GM21447 (cell line): ENCODE results near the gene GRIN3B.

Experiments
- ATAC-seq: cut with Tn5 transposase; IDR thresholded peaks from one replicate; pipeline ENCODE4 v1.9.1; 2021; ENCODE audit not compliant: unreplicated experiment

The GRIN3B gene

DNA sequence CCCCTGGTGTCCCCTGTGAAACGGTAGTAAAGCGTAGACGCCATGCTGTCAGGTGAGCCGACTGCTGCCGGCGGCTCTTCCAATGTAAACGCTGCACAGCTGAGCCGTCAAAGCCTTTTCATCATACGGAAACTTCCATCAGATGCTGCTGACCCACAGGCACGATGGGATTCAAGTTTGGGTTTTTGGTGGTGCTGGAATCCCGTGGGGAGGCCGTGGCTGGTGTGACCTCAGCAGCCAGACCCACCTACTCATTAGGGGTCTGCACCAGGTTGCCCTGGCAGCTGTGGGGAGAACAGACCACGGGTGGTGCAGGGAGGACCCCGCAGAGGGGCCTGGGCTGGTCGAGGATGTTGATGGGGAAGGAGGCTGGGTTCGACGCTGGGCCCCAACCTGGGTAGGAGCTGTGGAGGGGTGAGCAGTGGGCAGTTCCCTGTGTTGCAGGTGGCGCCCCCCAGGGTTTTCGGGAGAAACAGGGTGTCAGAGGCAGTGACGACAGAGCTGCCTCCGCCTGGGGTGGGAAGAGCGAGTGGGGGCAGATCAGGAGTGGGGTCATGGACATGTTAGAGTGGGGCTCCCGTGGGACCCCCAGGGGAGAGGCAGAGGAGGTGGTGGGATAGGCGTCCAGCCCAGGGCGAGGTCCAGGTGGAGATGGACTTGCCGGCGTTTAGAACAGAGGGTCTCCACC, 6.6 kb downstream of the GRIN3B start:
- ATAC-seq = no peak

DNA sequence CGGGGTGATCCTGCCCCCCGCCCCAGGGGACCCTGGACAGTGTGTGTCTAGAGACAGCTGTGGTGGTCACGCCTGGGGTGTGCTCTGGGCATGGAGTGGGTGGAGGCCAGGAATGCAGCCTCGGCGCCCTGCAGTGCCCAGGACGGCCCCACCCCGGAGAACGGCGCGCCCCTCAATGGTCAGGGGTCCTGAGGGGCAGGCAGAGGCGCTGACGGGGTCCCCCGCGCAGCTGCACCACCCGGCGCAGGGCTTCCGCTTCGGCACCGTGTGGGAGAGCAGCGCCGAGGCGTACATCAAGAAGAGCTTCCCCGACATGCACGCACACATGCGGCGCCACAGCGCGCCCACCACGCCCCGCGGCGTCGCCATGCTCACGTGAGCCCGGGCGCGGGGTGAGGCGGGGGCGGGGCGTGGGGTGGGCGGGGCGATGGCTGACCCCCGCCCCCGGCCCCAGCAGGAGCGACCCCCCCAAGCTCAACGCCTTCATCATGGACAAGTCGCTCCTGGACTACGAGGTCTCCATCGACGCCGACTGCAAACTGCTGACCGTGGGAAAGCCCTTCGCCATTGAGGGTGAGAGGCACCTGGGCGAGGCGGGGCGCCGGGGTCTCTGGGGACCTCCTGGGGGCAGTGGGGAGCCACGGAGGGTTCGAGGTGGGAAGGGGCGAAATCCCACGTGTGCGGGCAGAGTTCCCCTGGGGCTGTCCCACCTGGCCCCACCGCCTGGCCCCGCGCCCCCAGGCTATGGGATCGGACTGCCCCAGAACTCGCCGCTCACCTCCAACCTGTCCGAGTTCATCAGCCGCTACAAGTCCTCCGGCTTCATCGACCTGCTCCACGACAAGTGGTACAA, 7.4 kb downstream of the GRIN3B start:
- ATAC-seq = no peak

DNA sequence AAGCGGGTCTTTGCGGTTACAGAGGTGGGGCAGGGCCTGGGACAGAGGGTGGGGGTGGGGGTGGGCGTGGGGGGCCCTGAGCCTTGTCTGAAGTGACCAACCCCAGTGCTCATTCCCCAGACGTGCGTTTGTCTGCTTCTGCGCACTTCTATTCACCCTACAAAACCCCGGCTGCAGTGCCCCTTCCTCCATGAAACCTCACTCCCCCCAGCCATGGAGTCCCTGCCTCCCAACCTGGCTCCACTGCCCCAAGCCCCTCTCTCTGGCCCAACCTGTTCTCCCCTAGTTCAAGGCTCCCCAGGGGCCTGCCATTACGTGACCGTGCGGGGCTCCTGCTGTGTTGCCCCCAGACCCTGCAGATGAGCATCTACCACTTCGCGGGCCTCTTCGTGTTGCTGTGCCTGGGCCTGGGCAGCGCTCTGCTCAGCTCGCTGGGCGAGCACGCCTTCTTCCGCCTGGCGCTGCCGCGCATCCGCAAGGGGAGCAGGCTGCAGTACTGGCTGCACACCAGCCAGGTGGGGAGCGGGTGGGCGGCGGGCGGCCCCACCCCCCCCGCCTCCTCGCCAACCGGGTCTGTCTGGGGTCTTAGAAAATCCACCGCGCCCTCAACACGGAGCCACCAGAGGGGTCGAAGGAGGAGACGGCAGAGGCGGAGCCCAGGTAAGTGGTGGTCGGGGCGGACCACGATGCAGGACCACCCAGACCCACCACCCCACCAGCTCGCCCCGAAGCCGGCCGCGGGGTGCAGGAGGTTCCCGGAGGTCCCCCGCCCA, 8.2 kb downstream of the GRIN3B start:
- ATAC-seq = no peak

DNA sequence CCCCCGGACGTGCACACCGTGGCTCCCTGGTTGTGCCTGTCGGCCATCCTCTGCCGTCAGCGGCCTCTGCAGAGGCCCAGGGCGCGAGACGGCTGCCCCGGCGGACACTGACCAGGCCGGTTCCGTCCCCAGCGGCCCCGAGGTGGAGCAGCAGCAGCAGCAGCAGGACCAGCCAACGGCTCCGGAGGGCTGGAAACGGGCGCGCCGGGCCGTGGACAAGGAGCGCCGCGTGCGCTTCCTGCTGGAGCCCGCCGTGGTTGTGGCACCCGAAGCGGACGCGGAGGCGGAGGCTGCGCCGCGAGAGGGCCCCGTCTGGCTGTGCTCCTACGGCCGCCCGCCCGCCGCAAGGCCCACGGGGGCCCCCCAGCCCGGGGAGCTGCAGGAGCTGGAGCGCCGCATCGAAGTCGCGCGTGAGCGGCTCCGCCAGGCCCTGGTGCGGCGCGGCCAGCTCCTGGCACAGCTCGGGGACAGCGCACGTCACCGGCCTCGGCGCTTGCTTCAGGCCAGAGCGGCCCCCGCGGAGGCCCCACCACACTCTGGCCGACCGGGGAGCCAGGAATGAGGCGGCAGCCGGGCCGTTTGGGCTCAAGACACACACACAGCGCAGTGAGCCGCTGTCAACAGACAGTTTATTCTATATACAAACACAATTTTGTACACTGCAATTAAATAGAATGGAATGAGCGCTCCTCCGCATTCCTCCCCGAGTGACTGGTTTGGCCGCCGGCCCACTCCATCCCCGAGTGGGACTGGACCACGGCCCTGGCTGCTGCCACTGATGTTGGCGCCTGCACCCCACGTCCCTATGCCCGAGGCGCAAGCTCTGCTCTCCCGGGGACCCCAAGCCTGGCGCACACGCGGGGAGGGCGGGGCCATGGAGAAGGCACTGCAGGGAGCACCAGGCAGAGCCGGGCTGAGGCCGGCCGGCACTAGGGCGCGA, 9.1 kb downstream of the GRIN3B start:
- no peak for ATAC-seq

DNA sequence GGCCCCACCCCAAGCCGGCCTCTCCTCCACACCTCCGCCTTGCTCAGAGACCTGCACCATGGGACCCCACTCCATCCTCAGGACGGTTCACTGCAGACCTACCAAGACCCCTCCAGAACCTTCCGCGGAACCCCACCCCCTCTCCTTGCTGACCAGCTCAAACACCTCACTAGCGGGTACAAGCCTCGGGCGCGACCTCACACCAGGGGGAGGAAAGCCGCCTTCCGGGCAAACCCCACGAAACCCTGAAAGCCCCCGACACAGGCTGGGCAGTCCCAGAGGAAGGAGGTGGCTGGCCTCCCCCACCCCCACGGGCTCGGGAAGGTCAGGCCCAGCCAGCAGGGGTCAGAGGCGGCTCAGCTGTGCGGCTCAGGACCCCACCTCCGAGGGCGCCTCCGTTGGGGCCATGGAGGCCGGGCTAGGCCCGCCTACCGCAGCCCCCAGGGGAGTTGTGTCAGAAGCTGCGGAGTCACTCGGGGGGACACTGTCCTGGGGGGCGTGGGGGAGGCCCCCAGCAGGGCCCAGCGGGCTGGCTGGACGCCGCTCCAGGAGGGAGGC, 9.8 kb downstream of the GRIN3B start:
- ATAC-seq = no peak

DNA sequence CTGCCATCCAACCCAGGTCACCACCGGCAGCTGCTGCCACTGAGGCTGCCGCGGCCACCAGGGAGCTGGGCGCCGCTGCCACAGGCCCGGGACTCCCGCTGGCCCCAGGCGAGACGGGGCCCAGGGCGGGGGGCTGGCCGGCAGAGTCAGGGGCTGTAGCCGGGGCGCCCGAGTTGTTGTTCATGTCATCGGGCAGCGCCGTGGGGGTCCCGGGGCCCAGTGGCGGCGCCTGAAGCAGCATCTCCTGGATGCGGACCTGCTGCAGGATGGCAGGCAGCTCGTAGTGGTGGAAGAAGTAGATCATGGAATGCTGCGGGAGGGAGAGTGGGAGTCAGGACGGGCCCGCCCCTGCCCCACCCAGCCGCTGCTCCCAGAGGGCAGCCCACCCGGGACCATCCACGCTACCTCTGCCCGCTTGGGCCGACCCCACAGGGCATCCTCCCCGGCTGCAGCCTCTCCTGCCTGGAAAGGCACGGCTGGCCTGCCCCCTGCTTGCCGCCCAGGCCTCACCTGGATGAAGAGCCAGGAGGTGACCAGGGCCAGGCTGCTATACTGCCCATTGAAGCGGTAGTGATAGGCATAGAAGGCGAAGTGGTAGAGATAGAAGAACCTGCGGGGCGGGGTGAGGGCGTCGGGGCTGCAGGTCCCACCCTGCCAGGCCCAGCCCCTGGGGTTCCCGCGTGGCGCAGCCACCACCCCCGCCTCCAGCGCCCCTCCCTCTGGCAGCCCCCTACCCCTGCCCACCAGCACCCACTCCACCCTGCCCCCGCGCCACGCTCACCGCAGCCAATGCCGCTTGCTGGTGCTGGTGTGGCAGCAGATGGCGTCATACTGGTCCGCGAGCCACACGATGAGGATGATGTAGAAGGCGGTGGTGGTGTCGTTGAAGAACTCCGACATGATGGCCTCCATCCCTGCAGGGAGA, 10.6 kb downstream of the GRIN3B start:
- no peak for ATAC-seq

DNA sequence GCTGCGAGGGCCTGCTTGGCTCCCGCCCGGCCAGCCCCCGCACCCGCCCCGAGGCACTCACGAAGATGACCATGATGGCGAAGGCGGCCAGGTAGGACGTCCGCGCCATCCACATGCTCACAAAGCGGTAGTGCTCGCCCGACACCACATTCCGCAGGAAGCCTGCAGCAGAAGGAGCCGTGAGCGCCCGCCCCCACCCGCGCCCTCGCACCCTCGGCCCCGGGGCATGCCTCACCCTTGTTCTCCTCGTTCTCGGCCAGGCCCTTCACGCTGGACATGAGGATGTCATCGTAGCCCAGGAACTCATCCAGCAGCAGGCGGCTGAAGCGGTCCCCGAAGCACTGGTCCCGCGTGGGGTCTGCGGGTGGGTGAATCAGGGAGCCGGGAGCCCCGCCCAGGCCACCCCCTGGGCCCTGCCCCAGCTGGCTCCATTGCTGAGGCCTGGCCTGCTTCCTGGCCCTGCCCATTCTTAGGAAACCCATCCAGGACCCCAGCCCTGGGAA, 11.7 kb downstream of the GRIN3B start:
- no peak for ATAC-seq

DNA sequence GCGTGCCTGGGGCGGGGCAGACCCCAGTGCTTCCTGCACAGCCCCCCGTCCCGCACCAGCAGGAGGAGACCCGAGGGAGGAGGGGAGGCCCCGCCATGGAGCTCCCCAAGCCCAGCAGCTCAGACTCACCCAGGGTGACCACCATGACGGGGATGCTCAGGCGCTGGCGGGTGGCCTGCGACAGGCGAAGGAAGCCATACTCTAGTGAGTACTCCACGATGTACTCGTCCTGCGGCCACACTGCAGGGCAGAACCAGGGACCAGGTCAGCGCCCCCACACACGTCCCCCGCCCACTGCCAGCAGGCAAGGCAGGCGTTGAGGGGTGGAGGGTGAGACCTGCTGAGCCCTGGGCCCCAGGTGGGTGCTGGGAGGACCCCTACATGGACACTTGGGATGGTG, 12.1 kb downstream of the GRIN3B start:
- ATAC-seq = no peak

DNA sequence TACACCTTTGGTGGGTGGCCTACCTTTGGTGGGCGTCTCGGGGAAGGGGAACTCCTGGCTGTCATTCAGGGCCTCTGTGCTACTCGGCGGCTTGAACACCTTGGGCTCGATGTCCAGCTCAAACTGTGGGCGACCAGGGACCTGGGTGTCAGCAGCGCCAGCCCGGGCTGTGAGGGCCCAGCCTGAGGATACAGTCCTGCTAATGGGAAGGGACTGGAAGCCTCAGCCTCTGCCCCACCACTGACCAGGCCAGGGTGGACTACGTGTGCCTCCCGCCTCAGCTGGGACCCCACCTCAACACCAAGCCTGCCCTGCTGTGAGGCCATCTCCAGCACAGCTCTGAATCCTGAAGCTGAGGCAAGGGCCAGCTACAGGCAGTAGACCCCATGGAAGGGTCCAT, 13.0 kb downstream of the GRIN3B start:
- no peak for ATAC-seq

DNA sequence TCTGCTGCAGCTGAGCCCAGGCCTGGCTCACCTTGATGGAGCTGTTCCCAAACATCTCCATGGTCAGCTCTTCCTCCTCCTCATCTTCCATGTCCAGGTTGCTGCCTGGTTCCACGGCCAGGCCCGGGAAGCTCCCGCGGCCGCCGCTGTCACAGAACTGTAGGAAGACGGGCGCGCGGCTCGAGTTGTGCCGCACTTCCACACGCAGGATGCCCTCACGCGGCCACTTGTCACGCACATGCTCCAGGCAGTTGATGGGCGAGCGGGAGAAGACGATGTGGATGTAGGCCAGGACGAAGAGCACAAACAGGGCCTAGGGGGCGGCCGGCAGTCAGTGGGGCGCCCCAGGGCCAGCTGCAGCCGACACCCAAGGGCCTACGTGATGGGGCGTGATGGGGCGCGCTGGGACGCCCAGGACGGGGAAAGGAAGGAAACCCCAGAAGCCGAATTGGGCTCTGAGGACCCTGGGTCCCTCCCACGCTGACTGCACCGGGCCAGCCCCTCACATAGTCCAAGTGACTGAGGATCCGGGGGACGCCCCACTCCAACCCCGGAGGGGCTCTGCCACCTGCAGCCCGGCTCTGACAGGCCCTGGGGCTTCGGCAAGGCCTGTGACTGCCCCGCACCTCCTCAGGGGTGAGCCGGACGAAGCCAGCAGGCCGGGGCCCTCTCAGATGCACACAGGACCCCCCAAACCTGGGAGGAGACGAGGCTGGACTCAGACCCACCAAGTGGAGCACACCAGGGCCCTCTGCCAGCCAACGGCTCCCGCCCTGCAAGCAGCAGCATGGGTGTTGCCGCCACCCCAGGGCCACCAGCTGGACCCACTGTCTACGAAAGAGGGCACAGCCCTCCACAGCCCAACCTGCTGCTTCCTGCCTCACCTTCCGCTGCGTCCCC, 14.2 kb downstream of the GRIN3B start:
- ATAC-seq = no peak

DNA sequence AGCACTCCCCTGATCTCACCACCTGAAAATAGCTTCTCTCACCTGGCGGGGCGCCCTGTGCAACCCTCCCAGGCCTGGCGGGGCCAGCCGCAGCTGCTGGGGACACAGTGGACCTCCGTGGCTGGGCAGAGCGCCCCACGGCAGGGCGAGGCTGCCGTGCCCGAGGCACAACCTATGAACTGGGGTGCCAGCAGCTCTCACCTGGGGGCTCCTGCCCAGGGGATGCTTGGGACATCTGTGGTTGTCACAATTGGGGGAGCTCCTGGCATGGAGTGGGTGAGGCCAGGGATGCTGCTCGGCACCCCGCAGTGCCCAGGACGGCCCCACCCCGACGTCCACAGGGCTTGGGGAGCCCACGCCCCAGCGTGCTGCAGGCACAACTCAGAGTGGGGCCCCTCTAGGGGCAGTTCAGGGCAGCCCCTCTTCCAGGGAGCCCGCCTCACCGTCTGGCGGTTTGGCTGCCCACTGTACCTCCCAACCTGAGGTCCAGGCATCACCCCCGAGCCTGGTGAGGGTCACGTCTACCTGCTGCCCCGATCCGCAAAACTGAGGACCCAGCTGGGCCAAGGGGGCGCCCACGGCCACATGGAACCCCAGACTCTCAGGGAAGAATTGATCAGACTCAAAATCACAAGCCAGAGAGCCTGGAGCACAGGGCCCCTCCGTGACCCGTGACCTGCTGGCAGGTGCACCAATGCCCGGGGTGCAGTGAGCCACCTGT, 15.0 kb downstream of the GRIN3B start:
- no peak for ATAC-seq

DNA sequence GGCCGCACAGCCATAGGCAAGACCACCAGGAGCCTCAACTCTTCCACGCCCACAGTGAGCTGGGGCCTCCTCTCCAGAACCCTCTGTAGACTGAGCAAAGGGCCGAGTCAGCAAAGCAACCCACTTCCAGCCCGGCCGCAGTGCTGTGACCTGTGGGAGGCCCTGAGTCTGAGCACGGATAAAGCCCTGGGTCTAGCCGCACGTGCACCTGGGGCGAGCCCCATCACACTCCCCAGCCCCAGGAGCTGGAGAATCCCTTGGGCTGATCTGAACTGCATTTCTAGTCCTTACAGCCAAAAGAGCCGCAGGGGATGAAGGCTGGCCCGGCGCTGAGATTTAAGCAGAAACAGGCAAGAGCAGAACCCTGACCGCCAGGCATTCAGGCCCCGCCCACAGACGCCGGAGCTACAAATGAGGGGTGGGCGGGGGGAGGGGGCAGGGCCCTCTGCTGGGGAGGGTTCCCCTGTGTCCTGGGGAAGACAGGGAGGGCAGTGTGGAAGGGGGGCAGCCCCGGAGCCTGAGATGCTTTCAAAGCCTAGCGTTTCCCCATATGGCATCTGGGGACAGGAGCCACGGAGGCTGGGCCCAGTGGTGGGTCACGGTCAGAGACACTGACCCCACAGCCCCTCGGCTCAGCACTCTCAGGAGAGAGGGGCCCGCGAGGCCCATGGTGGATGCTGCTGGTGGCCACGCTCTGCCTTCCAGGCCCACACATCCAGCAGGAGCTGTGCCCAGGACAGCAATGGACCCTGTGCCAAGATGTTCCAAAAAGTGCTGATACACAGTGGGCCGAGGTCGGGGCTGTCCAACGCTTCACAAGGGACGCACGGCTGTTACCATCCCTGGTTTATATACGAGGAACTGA, 15.8 kb downstream of the GRIN3B start:
- ATAC-seq = no peak

DNA sequence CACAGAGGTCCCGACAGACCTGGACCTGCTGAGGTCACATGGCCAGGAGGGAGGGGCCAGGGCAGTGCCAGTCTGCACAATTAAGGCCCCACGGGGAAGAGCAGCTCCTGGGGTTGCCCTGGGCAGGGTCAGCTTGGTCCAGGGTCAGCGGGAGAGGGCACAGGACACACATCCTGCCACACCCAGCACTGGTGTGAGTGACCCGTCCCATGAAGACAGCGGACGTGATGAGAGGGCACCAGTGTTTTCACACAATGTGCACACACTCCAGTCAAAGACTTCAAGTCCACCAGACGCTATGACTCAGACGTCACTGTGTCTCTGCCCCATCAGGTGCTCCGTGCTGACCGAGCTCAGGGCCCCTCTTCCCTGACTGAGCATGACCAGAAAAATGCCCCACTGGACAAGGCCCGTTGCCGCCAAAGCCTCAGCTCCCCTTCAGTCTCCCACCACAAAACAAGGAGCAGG, 16.5 kb downstream of the GRIN3B start:
- ATAC-seq = no peak

DNA sequence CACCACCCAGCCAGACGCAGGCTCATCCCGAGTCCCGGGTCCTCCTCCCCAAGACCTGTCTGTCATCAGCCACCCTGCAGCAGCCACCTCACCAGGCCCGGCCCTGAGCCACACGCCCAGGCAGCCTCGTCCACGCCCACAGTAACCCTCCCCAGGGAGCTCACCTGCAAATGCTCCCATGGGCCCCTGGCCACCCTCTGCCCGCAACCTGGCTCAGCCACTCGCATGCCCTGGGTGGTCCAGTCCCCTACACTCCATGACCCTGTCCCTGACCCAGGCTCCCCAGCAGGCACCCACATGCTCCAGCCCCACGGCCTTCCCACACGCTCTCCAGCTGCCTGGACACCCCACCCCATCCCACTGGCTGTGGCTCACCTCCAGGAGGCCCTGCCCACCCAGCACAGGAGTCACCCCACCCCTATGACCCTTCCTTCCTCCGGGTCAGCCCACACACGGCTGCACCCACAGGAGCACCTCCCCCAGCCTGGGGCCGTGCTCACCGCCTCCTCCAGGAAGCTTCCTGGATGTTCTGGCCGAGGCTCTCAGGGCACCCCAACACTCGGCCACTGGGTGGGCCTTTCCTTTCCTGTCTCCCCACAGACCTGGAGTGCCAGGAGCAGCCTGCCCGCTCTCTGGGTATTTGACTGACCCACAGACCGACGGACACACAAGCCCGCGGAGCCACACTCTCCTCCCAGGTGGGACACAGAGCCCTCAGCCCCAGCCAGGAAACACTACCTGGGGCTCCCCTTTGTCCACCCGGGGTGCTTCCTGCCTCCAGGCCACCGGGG, 17.1 kb downstream of the GRIN3B start:
- ATAC-seq = no peak

DNA sequence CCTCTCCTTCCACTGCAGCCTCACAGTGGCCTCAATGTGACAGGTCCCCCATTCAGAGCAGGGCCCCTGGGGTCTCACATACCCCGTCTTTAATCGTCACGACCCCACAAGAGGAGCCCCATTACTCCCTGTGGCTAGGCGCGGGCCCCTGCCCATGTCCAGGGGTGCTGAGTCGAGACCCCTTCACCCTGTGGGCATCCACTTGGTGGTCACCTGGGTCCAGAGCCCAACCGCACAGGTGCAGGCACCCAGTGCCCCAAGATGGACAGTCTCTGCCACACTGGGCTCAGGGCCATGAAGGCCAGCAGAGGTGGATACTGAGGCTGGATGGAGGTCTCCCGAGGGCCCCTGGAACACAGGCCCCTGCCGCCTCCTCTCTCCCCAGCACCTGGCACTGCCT, 17.7 kb downstream of the GRIN3B start:
- no peak for ATAC-seq

DNA sequence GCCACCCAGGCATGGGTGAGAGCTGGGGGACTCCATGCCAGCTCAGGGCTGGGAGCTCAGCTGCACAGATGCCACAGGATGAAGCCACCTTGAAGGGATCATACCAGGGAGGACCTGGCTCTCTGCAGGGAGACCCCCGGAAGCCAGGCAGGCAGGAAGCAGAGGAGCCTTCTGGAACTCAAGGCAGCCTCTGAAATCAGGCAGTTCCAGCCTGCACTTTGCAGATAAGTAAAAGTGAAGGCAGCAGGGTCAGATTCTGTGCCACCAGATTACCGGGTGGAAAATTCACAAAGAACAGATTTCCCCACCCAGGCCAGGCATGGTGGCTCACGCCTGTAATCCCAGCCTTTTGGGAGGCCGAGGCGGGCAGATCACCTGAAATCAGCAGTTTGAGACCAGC, 18.2 kb downstream of the GRIN3B start:
- no peak for ATAC-seq
